HUDEP-2 (cell line): Measurements from ENCODE around the gene C14orf132.
"Not testable (repeated sequence)": the region's sequence is repeated elsewhere in the genome, so short reads cannot be mapped to it uniquely, and the experiment has no call there.

ENCODE experiments used
- DNase-seq, 76 experiments: peaks; one replicate each; lab custom pipeline; 2025; ENCODE audit not compliant: unreplicated experiment in 76 of 76; lab: John Stamatoyannopoulos, UW

C14orf132 gene

GRCh38 chr14:96038920-96039632 is at the start of gene C14orf132:
C14orf132 (plus strand) TSS chr14:96039362; CDS start chr14:96039501, 139 bp downstream.
- DNase-seq = peak in 28 of 76 experiments; percentile 3 to 43 (median 20)

GRCh38 chr14:95993768-95994592 is 45.2 kb upstream of the C14orf132 start:
- DNase-seq = peak in 21 of 76 experiments; percentile 0 to 24 (median 6)

DNA sequence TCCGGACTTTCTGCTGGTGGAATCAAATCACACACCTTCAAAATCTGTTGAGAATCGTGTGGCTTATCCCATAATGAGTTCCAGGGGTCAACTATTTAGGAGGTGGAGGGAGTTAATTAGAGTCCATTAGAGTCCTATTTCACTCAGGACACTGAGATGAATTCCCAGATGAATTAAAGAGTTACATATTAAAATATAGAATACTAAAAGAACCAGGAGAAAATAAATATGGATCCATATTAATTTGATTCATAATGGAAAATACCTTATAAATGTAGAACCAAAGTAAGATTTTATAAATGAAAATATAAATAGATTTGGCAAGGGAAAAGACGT is 44.6 kb upstream of the C14orf132 start:
- no peak for DNase-seq

- DNase-seq = peak in 1 of 76 experiments; percentile 3
Observed at GRCh38 chr14:95998656-95999055, 40.5 kb upstream of the C14orf132 start.

- DNase-seq = no peak
Observed at GRCh38 chr14:96001866-96002497, 37.2 kb upstream of the C14orf132 start.

GRCh38 chr14:96002498-96002884 is 36.7 kb upstream of the C14orf132 start:
- no peak for DNase-seq

DNA sequence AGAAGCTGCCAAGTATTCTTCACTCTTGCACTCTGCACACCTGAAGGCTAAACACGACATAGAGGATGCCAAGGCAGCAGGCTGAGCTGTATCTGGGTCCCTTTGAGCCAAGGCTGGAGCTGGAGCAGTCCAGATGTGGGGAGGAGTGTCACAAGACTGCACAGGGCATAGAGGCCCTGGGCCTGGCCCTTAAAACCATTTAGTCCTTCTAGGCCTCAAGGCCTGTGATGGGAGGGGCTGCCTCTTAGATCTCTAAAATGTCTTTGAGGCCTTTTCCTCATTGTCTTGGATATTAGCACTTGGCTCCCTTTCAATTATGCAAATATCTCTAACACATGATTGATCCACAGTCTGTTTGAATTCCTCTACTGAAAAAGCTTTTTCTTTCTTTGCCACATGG is 28.0 kb upstream of the C14orf132 start:
- DNase-seq = no peak

GRCh38 chr14:96011607-96012006 is 27.6 kb upstream of the C14orf132 start:
- no peak for DNase-seq

GRCh38 chr14:96012757-96013156 is 26.4 kb upstream of the C14orf132 start:
- not testable (repeated sequence) for DNase-seq

DNA sequence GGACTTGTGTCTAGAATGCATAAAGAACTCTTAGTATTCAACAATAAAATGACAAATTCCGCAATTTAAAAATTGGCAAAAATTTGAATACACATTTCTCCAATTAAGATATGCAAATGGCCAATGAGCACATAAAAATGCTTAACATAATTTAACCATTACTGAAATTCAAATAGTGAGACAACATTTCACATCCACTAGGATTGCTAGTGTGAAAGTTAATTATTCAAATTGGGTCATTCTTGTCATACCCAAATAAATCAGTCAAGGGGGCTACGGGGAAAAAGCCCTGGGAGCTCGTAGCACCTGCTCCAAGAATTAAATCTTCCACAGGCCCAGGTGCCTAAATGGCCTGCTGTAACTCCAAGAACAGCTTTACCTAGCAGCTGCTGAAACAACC is 25.0 kb upstream of the C14orf132 start:
- no peak for DNase-seq

DNA sequence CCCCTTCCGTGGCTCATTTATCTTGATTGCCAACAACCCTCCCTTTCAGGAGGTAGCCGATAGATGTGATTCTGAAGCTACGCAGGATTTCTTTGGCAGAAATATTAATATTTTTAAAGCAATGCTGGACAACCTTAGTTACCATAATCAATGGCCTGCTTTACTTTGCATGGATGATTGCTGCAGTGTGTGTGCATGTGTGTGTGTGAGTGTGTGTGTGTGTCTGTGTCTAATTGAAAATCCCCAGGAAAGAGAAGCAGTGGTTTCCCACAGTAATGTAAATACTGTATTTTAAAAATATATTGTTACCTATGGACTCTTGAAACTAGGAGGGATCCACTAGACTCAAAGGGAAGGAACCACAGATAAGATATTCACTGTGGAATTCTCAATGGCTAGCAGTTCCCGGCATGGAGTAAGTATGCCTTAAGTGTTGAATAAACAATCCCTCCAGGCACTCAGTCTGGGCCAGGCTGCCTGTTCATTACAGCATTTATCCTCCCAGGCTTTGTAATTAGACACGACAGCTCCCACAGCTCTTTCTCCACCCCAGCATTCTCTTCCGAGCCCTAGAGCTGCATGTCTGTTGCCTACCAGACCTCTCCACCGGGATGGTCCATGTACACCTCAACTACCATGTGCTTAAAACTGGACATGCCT is 22.5 kb upstream of the C14orf132 start:
- DNase-seq = no peak

GRCh38 chr14:96017882-96018281 is 21.3 kb upstream of the C14orf132 start:
- no peak for DNase-seq

GRCh38 chr14:96027431-96028355 is 11.5 kb upstream of the C14orf132 start:
- DNase-seq = no peak

GRCh38 chr14:96029089-96029645 is 10.0 kb upstream of the C14orf132 start:
- no peak for DNase-seq

GRCh38 chr14:96030108-96030760 is 8.9 kb upstream of the C14orf132 start:
- no peak for DNase-seq

DNA sequence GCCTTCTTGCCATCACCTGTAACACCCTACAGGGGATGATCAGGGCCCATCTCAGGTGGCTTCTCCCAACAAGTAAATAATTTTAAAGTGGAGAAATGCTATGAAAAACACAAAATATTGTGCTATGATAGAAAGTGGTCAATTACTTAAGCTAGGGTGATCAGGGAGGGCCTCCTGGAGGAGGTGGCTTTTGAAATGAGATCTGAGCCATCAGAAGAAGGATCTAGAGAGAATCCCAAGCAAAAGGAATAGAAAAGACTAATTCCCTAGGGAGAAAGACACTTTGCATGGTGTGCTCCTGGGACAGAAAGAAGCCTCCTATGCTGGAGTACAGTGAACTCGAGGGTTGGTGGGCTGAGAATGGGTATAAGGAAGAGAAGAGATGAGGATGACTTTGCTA is 7.5 kb upstream of the C14orf132 start:
- no peak for DNase-seq

GRCh38 chr14:96035456-96035855 is 3.7 kb upstream of the C14orf132 start:
- no peak for DNase-seq

DNA sequence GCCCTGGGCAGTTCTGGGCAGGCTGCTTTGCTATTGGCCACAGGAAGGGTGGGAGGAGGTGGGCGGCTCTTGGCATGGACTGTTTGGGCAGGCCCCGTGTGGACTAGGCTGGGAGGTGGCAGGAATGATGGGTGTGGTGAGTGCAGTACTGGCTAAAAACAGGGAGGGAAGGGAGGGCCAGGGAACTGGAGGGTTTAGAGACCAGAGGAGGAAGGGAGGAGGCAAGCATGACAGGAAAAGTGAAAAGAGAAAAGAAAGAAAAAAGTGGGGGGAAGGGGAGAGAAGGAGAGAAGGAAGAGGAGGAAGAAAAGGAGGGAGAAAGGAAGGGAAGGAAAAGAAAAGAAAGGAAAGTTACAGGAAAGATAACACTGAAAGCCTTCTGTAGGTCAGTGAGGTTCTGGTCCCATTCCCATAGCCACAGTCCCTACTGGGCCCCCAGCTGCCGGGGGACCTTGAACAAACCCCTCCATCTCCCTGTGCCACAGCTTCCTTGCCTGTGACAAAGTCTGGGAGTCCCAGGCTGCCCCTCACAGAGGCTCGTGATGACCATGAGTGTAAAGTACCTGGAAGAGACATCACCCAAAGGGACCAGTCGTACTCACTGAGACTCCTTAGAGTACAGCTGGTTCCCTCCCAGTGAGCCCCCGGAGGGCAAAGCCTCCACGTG is 1.1 kb upstream of the C14orf132 start:
- DNase-seq = peak in 4 of 76 experiments; percentile 0 to 12 (median 4)

DNA sequence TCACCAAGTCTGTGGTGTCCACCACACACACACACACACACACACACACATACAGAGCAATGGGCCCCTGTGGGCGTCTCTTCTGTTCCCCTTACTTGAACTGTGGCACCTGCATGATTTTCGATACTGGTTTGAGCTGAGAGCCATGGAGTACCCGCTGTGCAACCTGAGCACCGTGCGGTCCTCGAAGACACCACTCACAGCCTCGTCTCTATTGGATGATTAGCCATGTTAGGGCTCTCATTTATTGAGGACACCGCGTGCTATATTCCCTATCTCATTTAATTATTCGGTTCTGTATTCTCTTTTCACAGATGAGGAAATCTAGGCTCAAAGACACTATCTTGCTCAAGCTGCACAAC is 623 bp upstream of the C14orf132 start:
- no peak for DNase-seq
